ENCODE measurements around the gene VEPH1.

VEPH1 gene

GRCh38 chr3:157520485-157521150 lies 17.4 kb upstream of the VEPH1 start:
- H3K27me3 ChIP-seq (ENCODE audit: control insufficient read depth, insufficient read depth, low read length), result no peaks in the 10 kb centered on the region
- H3K27ac ChIP-seq (ENCODE audit: low read length), result no peak overlapping the region
- H3K4me3 ChIP-seq (ENCODE audit: low read length), result no peak overlapping the region
- H3K9ac ChIP-seq (ENCODE audit: low read length), result no peak overlapping the region
- no peaks in the 10 kb centered on the region for H3K4me1 ChIP-seq (ENCODE audit: control insufficient read depth, low read depth, low read length)
- H3K36me3 ChIP-seq (ENCODE audit: control insufficient read depth, low read depth, low read length), result no peaks in the 10 kb centered on the region
- H3K9me3 ChIP-seq (ENCODE audit: control insufficient read depth, low read depth, low read length), result peaks cover 8% of the 10 kb centered on the region

- Histone ChIP-seq H3K4me3 (ENCODE audit: low read length) (no peak overlapping the region), H3K9me3 (ENCODE audit: control insufficient read depth, low read depth, low read length) (peaks cover 8% of the 10 kb centered on the region), H3K27ac (ENCODE audit: low read length) (no peak overlapping the region), H3K36me3 (ENCODE audit: control insufficient read depth, low read depth, low read length) (no peaks in the 10 kb centered on the region), H3K9ac (ENCODE audit: low read length) (no peak overlapping the region), H3K4me1 (ENCODE audit: control insufficient read depth, low read depth, low read length) (no peaks in the 10 kb centered on the region), H3K27me3 (ENCODE audit: control insufficient read depth, insufficient read depth, low read length) (no peaks in the 10 kb centered on the region)
Measured at GRCh38 chr3:157518881-157519280, 15.7 kb upstream of the VEPH1 start.

- Histone ChIP-seq H3K4me1 (ENCODE audit: control insufficient read depth, low read depth, low read length) (no peaks in the 10 kb centered on the region), H3K4me3 (ENCODE audit: low read length) (no peak overlapping the region), H3K36me3 (ENCODE audit: control insufficient read depth, low read depth, low read length) (no peaks in the 10 kb centered on the region), H3K27me3 (ENCODE audit: control insufficient read depth, insufficient read depth, low read length) (no peaks in the 10 kb centered on the region), H3K9me3 (ENCODE audit: control insufficient read depth, low read depth, low read length) (peaks cover 8% of the 10 kb centered on the region), H3K9ac (ENCODE audit: low read length) (no peak overlapping the region), H3K27ac (ENCODE audit: low read length) (no peak overlapping the region)
Measured at GRCh38 chr3:157516928-157517327, 13.7 kb upstream of the VEPH1 start.

GRCh38 chr3:157515398-157515797 lies 12.2 kb upstream of the VEPH1 start:
- Histone ChIP-seq H3K27me3 (ENCODE audit: control insufficient read depth, insufficient read depth, low read length) (no peaks in the 10 kb centered on the region), H3K9ac (ENCODE audit: low read length) (no peak overlapping the region), H3K36me3 (ENCODE audit: control insufficient read depth, low read depth, low read length) (no peaks in the 10 kb centered on the region), H3K27ac (ENCODE audit: low read length) (no peak overlapping the region), H3K4me1 (ENCODE audit: control insufficient read depth, low read depth, low read length) (no peaks in the 10 kb centered on the region), H3K4me3 (ENCODE audit: low read length) (no peak overlapping the region), H3K9me3 (ENCODE audit: control insufficient read depth, low read depth, low read length) (peaks cover 8% of the 10 kb centered on the region)

- Histone ChIP-seq H3K27ac (ENCODE audit: low read length) (no peak overlapping the region), H3K4me1 (ENCODE audit: control insufficient read depth, low read depth, low read length) (no peaks in the 10 kb centered on the region), H3K27me3 (ENCODE audit: control insufficient read depth, insufficient read depth, low read length) (no peaks in the 10 kb centered on the region), H3K9me3 (ENCODE audit: control insufficient read depth, low read depth, low read length) (peaks cover 8% of the 10 kb centered on the region), H3K4me3 (ENCODE audit: low read length) (no peak overlapping the region), H3K9ac (ENCODE audit: low read length) (no peak overlapping the region), H3K36me3 (ENCODE audit: control insufficient read depth, low read depth, low read length) (no peaks in the 10 kb centered on the region)
Measured at GRCh38 chr3:157514371-157514895, 11.2 kb upstream of the VEPH1 start.

DNA sequence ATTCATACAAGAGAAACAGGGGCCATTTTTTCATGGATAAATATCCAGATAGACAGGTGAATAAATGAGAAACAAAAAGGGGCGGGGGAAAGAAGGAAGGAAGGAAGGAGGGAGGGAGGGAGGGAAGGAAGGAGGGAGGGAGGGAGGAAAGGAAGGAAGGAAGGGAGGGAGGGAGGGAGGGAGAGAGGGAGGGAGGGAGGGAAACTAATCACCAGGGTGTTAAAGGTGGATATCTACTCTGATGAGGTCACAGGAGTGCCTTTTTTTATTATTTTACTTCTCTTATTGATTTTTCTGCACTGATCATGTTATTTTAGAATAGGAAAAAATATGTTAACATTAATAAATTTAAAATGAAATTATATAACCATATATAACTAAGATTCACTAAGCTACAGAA lies 10.4 kb upstream of the VEPH1 start:
- Histone ChIP-seq H3K9ac (ENCODE audit: low read length) (no peak overlapping the region), H3K36me3 (ENCODE audit: control insufficient read depth, low read depth, low read length) (no peaks in the 10 kb centered on the region), H3K9me3 (ENCODE audit: control insufficient read depth, low read depth, low read length) (peaks cover 4% of the 10 kb centered on the region), H3K4me3 (ENCODE audit: low read length) (no peak overlapping the region), H3K27me3 (ENCODE audit: control insufficient read depth, insufficient read depth, low read length) (no peaks in the 10 kb centered on the region), H3K4me1 (ENCODE audit: control insufficient read depth, low read depth, low read length) (no peaks in the 10 kb centered on the region), H3K27ac (ENCODE audit: low read length) (no peak overlapping the region)

DNA sequence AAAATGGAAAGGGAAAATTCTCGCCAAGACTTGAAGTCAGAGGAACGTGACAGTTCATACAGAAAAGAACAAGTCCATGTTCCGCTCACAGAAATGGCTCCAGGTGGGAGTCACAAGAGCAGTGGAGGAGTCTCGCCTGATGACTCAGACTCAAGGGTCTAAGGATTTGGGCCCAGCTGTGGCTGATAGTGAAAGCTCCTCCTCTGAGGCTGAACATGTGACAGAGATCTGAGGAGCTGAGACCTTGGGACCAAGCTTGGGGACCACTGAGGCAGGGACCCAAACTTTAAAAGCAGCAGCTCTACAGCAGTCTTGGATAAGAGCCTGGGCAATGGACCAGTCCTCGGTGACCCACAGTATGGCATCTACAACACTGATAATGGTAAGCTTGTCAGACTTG lies 9.3 kb upstream of the VEPH1 start:
- H3K4me1 ChIP-seq (ENCODE audit: control insufficient read depth, low read depth, low read length), result no peaks in the 10 kb centered on the region
- H3K9ac ChIP-seq (ENCODE audit: low read length), result no peak overlapping the region
- no peaks in the 10 kb centered on the region for H3K27me3 ChIP-seq (ENCODE audit: control insufficient read depth, insufficient read depth, low read length)

DNA sequence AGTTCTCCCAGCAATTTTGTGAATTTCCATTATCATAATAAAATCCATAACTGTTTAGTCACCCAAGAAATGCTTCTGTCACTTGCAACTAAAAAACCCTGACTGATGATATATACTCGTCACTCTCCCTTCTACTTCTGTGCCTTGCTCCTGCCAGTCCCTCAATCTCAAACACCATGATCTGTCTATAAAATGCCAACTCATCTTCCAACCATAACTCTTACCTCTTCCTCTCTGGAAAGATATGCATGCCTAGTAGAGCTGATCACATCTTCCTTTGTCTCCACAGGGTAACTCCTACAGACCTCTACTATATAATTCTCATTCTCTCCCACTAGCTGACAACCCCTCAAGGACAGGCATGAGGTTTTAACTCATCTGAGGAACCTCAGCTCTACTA lies 5.2 kb upstream of the VEPH1 start:
- H3K27me3 ChIP-seq (ENCODE audit: control insufficient read depth, insufficient read depth, low read length), result no peaks in the 10 kb centered on the region
- no peaks in the 10 kb centered on the region for H3K9me3 ChIP-seq (ENCODE audit: control insufficient read depth, low read depth, low read length)
- no peaks in the 10 kb centered on the region for H3K36me3 ChIP-seq (ENCODE audit: control insufficient read depth, low read depth, low read length)
- no peak overlapping the region for H3K4me3 ChIP-seq (ENCODE audit: low read length)
- H3K27ac ChIP-seq (ENCODE audit: low read length), result no peak overlapping the region
- H3K4me1 ChIP-seq (ENCODE audit: control insufficient read depth, low read depth, low read length), result peaks cover 4% of the 10 kb centered on the region
- no peak overlapping the region for H3K9ac ChIP-seq (ENCODE audit: low read length)

More for the DNA sequence above, 9.3 kb upstream of the VEPH1 start:
- Histone ChIP-seq H3K9me3 (ENCODE audit: control insufficient read depth, low read depth, low read length) (no peaks in the 10 kb centered on the region), H3K4me3 (ENCODE audit: low read length) (no peak overlapping the region), H3K36me3 (ENCODE audit: control insufficient read depth, low read depth, low read length) (no peaks in the 10 kb centered on the region), H3K27ac (ENCODE audit: low read length) (no peak overlapping the region)

- H3K27me3 ChIP-seq (ENCODE audit: control insufficient read depth, insufficient read depth, low read length), result no peaks in the 10 kb centered on the region
- H3K9me3 ChIP-seq (ENCODE audit: control insufficient read depth, low read depth, low read length), result no peaks in the 10 kb centered on the region
- H3K4me3 ChIP-seq (ENCODE audit: low read length), result no peak overlapping the region
- H3K36me3 ChIP-seq (ENCODE audit: control insufficient read depth, low read depth, low read length), result no peaks in the 10 kb centered on the region
- peak overlapping the region; percentile 33 for H3K9ac ChIP-seq (ENCODE audit: low read length)
- no peak overlapping the region for H3K27ac ChIP-seq (ENCODE audit: low read length)
- H3K4me1 ChIP-seq (ENCODE audit: control insufficient read depth, low read depth, low read length), result peaks cover 51% of the 10 kb centered on the region
Measured at GRCh38 chr3:157501863-157502262, 1.4 kb downstream of the VEPH1 start.

DNA sequence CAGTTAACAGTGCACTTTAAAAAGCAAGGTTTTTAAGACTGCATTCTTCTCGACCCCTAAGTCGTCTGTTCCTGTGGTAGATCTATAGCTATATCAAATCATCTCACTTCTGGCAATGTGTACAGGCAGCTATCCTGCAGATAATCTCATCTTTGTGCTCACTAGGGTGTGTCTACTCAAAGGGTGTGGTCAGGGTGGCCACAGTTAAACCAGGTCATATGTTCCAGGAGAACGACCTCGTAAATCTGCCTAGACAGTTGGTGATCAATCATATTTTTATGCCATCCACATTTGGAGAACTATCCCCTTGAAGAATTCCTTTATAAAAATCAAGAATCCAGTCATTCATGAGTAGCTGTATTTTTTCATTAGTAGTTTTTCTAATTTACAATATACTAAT lies 3.0 kb downstream of the VEPH1 start:
- Histone ChIP-seq H3K36me3 (ENCODE audit: control insufficient read depth, low read depth, low read length) (no peaks in the 10 kb centered on the region), H3K4me3 (ENCODE audit: low read length) (peak overlapping the region; percentile 68), H3K27ac (ENCODE audit: low read length) (peak overlapping the region; percentile 80)

DNA sequence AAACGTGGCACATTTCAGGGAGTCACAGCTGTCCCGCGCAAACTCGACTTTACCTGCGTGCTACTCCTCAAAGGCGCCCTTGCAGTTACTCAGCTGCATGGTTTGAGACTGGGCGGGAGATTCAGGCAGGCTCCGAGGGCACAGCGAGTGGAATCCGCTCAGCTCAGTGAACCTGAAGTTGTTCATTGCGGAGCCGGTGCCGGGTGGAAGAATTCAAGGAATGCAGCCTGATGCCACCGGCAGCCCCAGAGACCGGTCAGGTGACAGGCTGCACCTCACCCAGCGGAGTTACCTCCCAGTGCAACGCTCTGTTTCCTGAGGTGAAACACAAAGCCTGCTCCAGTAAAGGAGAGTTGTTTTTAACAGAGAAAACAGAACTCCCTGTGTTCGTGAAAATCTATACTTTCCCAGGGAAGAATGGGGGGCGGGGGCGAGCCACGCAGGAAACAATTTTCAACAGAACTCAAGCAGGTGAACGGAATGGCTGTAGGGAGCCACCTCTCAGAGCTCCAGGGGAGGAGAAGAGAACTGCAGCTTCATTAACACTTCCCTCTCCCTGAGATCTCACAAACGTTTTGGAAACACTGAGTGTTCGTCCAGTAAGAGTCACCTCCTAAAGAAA lies 3.8 kb downstream of the VEPH1 start:
- peak overlapping the region; percentile 80 for H3K27ac ChIP-seq (ENCODE audit: low read length)
- peak overlapping the region; percentile 68 for H3K4me3 ChIP-seq (ENCODE audit: low read length)
- peak overlapping the region; percentile 71 for H3K9ac ChIP-seq (ENCODE audit: low read length)
- peaks cover 60% of the 10 kb centered on the region for H3K4me1 ChIP-seq (ENCODE audit: control insufficient read depth, low read depth, low read length)
- no peaks in the 10 kb centered on the region for H3K36me3 ChIP-seq (ENCODE audit: control insufficient read depth, low read depth, low read length)
- H3K9me3 ChIP-seq (ENCODE audit: control insufficient read depth, low read depth, low read length), result no peaks in the 10 kb centered on the region
- no peaks in the 10 kb centered on the region for H3K27me3 ChIP-seq (ENCODE audit: control insufficient read depth, insufficient read depth, low read length)

More for the DNA sequence above, 3.0 kb downstream of the VEPH1 start:
- H3K9me3 ChIP-seq (ENCODE audit: control insufficient read depth, low read depth, low read length), result no peaks in the 10 kb centered on the region
- no peaks in the 10 kb centered on the region for H3K27me3 ChIP-seq (ENCODE audit: control insufficient read depth, insufficient read depth, low read length)
- peaks cover 60% of the 10 kb centered on the region for H3K4me1 ChIP-seq (ENCODE audit: control insufficient read depth, low read depth, low read length)
- H3K9ac ChIP-seq (ENCODE audit: low read length), result peak overlapping the region; percentile 71

DNA sequence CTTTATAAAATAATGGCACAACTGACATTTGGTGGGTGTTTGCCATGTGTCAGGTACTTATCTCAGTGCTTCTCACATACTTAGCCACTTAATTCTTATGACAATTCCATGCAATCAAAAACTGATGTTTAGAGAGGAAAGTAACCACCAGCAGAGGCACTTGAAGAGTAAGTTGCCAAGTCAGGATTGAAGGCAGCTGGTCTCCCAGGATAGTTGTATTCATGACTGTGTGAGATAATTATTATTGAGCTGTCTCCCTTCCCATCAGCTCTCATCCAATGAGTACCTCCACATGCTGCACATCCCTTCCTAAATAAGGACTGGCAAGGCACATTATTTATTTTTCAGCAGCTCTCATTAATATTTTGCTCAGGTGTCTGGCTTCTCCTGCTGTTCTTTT lies 4.8 kb downstream of the VEPH1 start:
- no peak overlapping the region for H3K9ac ChIP-seq (ENCODE audit: low read length)
- no peaks in the 10 kb centered on the region for H3K9me3 ChIP-seq (ENCODE audit: control insufficient read depth, low read depth, low read length)
- no peaks in the 10 kb centered on the region for H3K36me3 ChIP-seq (ENCODE audit: control insufficient read depth, low read depth, low read length)
- H3K27ac ChIP-seq (ENCODE audit: low read length), result no peak overlapping the region
- H3K27me3 ChIP-seq (ENCODE audit: control insufficient read depth, insufficient read depth, low read length), result no peaks in the 10 kb centered on the region
- H3K4me1 ChIP-seq (ENCODE audit: control insufficient read depth, low read depth, low read length), result peaks cover 55% of the 10 kb centered on the region
- peak overlapping the region; percentile 68 for H3K4me3 ChIP-seq (ENCODE audit: low read length)

Data from iPS-18a (cell line).